Fibroblast of peridontal ligament (primary cell): ENCODE results near the gene SON.

ENCODE experiments used
- DNase-seq: peaks from one replicate; pipeline ENCODE4 v3.0.0-alpha.2; 2010; ENCODE audit errors: extremely low read depth

Gene SON

DNA sequence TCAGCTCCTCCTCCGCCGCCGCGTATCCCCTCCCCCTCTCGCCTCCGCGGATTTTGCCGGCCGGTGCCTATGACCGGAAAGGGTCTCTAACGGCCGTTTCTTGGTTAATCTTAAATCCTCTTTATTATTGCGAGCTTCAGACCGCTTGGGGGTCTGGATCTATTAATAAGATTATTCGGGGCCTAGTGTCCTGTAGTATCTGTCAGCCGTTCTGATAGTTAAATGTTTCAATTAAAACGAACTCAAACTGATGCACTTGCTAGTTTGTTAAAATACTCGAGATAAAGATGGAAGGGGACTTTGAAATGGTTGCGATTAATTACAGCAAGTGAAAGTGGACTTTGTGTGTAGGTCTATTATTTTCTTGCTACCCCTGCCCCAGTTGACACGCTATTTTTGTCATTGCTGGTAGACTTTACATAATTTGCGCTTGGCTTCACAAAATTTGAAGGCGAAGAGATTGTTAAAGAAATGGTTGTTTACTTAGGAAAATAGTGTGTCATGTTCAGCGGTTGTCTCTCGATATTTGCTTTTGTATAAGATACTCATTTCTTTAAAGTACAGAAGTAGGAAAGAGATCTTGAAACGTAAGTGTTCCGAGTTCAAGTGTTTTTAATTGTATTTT lies 779 bp downstream of the SON start:
- no peak for DNase-seq

DNA sequence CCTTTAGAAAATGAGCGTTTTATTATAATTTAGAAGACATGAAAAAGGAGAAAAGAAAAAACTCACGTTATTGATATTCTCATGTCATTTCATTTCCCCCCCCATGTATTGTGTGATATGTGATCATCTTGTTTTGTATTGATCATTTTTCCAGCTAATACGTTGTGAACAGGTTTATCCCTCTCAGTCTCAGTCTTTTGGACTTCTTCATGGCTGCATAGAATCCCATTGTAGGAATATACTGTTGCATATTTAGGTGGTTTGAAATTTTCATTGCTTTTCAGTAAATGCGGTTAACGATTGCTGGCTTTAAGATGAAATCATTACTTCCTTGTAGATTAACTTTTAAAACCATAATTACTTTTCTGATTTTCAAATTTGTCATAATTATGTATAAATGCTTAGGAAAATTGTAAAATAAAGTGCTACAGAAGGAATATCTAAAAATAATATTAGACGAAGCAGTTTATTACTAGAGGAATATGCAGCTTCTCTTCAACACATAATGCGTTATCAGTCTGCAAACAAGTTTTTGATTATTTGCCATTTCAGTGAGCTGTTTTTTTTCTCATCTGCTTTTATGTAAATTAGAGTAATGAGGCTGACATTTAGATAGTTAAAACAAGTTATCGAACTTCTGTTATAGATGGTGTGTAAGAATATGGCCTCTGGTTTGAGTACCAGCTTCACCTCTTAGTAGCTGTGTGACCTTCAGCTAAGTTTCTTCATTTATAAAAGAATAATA lies 1.8 kb downstream of the SON start:
- no peak for DNase-seq

DNA sequence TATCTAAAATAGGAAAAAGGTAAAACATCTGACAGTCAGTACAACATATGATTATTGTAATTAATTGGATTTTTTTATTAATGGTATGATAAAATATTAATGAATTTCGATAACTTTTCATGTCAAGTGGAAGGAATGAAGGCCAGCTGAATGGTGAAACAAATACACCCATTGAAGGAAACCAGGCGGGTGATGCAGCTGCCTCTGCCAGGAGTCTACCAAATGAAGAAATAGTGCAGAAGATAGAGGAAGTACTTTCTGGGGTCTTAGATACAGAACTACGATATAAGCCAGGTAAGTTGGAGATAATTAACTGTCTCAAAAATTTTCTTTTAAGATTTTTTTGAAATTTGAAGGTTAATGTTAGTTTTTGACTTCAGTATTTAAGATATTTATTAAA lies 3.2 kb downstream of the SON start:
- no peak for DNase-seq

DNA sequence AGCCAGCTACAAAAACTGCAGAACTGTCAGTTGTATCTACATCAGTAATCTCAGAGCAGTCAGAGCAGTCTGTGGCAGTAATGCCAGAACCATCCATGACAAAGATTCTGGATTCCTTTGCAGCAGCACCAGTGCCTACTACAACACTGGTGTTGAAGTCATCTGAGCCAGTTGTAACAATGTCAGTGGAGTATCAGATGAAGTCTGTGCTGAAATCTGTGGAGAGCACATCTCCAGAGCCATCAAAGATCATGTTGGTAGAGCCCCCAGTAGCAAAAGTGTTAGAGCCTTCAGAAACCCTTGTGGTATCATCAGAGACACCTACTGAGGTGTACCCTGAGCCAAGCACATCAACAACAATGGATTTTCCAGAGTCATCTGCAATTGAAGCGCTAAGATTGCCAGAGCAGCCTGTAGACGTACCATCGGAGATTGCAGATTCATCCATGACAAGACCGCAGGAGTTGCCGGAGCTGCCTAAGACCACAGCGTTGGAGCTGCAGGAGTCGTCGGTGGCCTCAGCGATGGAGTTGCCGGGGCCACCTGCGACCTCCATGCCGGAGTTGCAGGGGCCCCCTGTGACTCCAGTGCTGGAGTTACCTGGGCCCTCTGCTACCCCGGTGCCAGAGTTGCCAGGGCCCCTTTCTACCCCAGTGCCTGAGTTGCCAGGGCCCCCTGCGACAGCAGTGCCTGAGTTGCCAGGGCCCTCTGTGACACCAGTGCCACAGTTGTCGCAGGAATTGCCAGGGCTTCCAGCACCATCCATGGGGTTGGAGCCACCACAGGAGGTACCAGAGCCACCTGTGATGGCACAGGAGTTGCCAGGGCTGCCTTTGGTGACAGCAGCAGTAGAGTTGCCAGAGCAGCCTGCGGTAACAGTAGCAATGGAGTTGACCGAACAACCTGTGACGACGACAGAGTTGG lies 7.3 kb downstream of the SON start:
- no peak for DNase-seq

DNA sequence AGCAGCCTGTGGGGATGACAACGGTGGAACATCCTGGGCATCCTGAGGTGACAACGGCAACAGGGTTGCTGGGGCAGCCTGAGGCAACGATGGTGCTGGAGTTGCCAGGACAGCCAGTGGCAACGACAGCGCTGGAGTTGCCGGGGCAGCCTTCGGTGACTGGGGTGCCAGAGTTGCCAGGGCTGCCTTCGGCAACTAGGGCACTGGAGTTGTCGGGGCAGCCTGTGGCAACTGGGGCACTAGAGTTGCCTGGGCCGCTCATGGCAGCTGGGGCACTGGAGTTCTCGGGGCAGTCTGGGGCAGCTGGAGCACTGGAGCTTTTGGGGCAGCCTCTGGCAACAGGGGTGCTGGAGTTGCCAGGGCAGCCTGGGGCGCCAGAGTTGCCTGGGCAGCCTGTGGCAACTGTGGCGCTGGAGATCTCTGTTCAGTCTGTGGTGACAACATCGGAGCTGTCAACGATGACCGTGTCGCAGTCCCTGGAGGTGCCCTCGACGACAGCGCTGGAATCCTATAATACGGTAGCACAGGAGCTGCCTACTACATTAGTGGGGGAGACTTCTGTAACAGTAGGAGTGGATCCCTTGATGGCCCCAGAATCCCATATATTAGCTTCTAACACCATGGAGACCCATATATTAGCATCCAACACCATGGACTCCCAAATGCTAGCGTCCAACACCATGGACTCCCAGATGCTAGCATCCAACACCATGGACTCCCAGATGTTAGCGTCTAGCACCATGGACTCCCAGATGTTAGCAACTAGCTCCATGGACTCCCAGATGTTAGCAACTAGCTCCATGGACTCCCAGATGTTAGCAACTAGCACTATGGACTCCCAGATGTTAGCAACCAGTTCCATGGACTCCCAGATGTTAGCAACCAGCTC lies 8.2 kb downstream of the SON start:
- DNase-seq, result no peak

DNA sequence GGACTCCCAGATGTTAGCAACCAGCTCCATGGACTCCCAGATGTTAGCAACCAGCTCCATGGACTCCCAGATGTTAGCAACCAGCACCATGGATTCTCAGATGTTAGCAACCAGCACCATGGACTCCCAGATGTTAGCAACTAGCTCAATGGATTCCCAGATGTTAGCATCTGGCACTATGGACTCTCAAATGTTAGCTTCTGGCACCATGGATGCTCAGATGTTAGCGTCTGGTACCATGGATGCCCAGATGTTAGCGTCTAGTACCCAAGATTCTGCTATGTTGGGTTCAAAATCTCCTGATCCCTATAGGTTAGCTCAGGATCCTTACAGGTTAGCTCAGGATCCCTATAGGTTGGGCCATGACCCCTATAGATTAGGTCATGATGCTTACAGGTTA lies 8.8 kb downstream of the SON start:
- no peak for DNase-seq

DNA sequence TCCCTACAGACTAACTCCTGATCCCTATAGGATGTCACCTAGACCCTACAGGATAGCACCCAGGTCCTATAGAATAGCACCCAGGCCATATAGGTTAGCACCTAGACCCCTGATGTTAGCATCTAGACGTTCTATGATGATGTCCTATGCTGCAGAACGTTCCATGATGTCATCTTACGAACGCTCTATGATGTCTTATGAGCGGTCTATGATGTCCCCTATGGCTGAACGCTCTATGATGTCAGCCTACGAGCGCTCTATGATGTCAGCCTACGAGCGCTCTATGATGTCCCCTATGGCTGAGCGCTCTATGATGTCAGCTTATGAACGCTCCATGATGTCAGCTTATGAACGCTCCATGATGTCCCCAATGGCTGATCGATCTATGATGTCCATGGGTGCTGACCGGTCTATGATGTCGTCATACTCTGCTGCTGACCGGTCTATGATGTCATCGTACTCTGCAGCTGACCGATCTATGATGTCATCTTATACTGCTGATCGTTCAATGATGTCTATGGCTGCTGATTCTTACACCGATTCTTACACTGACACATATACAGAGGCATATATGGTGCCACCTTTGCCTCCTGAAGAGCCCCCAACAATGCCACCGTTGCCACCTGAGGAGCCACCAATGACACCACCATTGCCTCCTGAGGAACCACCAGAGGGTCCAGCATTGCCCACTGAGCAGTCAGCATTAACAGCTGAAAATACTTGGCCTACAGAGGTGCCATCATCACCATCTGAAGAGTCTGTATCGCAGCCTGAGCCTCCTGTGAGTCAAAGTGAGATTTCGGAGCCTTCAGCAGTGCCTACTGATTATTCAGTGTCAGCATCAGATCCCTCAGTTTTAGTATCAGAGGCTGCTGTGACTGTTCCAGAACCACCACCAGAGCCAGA lies 9.5 kb downstream of the SON start:
- DNase-seq, result no peak

DNA sequence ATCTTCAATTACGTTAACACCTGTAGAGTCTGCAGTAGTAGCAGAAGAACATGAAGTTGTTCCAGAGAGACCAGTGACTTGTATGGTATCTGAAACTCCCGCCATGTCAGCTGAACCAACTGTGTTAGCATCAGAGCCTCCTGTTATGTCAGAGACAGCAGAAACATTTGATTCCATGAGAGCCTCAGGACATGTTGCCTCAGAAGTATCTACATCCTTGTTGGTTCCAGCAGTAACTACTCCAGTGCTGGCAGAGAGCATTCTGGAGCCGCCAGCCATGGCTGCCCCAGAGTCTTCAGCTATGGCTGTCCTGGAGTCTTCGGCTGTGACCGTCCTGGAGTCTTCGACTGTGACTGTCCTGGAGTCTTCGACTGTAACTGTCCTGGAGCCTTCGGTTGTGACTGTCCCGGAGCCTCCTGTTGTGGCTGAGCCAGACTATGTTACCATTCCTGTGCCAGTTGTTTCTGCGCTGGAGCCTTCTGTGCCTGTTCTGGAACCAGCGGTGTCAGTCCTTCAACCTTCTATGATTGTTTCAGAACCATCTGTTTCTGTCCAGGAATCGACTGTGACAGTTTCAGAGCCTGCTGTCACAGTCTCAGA lies 10.3 kb downstream of the SON start:
- no peak for DNase-seq

DNA sequence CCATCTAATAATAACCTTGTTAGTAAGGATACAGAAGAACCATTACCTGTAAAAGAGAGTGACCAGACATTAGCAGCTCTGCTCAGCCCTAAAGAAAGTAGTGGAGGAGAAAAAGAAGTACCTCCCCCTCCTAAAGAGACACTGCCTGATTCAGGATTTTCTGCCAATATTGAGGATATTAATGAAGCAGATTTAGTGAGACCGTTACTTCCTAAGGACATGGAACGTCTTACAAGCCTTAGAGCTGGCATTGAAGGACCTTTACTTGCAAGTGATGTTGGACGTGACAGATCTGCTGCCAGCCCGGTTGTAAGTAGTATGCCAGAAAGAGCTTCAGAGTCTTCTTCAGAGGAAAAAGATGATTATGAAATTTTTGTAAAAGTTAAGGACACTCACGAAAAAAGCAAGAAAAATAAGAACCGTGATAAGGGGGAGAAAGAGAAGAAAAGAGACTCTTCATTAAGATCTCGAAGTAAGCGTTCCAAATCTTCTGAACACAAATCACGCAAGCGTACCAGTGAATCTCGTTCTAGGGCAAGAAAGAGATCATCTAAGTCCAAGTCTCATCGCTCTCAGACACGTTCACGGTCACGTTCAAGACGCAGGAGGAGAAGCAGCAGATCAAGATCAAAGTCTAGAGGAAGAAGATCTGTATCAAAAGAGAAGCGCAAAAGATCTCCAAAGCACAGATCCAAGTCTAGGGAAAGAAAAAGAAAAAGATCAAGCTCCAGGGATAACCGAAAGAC lies 11.6 kb downstream of the SON start:
- DNase-seq, result no peak

DNA sequence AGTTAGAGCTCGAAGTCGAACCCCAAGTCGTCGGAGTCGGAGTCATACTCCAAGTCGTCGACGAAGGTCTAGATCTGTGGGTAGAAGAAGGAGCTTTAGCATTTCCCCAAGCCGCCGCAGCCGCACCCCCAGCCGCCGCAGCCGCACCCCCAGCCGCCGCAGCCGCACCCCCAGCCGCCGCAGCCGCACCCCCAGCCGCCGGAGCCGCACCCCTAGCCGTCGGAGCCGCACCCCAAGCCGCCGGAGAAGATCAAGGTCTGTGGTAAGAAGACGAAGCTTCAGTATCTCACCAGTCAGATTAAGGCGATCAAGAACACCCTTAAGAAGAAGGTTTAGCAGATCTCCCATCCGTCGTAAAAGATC lies 12.1 kb downstream of the SON start:
- no peak for DNase-seq

DNA sequence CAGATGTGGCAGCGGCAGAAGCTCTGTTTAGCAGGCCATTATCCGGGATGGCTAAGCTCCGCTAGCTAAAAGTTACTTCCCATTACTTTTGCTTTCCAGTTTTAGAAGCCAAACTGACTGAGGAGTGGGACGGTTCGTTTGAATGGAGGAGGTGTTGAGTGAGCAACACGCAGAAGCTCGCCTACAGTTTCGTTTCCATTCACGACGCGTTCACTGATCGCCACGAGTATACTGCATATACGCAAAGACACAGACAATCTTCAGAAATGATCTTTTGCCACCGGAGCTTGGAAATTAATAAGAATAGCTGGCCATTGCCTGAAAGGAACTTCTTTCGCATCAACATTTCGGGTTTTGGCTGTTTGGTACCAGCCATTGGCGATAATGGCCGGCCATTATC lies 14.6 kb downstream of the SON start:
- no peak for DNase-seq

DNA sequence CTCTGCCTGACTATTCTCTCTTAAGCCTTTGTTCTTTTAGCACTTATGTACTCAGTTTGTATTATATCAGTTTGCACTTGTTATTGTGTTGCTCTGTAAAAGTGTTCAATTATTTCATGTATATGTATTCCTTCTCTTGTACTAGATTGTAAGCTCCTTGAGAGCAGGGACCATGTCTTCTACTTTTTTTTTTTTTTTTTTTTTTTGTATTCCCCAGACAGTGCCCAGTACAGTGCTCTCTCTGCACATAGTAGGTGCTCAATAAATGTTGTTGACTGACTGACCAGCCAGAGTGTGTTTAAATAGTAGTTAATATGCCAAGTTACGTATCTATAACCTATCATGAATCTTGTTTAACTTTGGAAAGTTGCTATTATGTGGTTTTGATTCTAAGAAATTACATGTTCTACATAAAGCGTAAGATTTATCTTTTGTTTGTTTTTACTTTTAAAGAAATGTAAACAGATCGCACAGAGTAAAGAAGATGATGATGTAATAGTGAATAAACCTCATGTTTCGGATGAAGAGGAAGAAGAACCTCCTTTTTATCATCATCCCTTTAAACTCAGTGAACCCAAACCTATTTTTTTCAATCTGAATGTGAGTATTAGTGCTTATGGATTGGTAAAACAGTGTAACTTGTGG lies 16.1 kb downstream of the SON start:
- DNase-seq, result peak; percentile 34

DNA sequence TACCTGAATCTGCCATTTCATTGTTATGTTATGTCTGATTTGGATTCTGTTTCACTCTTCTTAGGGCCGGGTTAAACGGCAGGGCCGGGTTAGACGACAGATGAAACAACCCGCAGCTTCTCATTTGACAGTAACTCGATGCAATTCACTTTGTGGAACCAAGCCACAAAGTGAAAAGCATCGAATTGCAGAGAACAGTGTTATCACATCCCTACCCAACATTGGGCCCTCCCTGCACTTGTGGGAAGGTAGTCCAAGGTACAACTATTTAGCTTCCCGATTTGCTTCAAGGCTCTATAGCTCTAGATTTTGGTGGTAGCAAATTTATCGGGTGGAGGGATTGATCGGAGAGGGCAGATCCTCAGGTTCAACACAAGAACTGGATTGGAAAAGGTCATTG lies 17.0 kb downstream of the SON start:
- no peak for DNase-seq

DNA sequence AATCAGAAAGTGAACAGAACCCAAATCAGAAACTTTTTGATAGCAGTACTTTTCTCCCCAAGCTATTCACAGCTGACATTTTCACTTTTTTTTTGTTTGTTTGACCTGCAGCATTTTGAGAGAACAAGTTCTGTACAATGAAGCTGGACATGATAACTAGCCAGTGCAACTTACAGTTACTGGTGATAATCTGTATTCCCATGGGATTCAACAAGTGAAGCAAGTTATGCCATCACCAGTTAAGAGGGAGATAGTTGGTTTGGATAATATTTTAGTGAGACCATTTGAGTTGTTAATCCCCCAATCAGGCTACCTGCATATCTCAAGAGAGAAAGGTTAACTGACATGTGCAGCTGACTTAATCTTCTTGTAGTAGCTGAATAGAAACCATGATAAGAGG lies 18.1 kb downstream of the SON start:
- DNase-seq, result no peak

DNA sequence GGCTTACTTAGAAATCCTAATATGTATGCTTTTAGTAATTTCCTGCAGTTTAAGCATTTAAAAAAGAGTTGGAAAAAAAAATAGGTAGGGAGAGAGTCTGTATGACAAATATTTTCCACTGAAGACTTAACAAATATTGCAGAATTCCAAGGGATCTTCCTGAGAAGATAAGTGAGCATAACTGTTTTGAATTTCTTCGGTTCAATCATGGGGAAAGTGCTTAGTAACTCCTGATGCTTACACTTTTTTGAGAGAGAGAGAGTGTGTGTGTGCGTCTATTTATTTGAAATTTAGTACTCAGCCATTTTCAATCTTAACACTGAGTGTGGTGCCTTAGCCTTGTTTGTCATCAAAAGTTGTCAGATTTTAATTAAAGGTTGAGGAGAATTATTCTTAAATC lies 18.5 kb downstream of the SON start:
- DNase-seq, result no peak

DNA sequence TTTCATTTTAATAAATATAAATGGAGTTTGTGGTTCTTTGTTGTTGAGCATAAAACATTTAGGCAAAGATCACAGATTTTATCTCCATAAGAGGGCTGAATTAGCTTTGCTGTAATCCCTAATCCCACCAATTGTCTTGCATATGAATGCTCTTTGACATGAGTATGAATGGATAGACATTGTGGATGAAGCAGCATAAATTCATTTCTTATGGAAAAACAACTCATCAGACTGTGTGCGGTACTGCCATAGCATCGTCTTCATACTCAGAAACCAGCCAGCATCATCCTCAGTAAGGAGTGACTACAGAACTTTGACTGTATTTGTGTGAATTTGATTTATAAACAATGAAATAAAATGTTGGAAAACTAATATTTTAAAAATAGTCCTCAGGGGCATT lies 19.6 kb downstream of the SON start:
- no peak for DNase-seq

DNA sequence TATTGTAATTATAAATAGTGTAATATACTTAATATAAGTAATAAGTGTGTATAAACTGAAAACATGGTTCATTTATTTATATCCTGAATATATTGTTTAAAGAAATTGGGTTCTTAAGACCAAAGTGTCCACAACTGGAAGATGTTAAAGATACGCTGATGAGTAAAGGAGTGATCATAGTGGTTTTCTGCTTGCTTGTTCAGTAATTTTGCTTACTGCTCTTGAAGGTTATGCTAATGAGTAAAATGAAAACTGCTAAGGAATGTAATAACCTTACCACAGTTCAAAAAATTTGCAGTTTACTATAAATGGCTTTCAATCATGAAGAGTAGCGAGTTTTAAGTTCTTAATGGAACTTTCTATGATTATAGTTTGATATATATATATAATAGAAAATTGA lies 23.7 kb downstream of the SON start:
- no peak for DNase-seq

DNA sequence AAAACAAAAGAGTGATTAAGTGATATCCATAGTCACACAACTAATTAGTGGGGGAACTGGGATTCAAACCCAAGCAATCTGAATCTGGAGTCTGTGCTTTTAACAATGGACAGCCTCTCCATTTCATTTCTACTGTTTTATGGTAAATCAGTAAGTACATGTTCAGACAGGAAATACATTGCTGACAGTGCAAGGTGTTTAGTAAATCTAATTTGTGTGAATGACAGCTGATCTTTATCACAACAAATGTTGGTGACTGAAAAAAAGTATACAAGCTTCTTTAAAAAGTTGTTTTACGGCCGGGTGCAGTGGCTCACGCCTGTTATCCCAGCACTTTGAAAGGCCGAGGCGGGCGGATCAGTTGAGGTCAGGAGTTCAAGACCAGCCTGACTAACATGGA lies 25.1 kb downstream of the SON start:
- no peak for DNase-seq

DNA sequence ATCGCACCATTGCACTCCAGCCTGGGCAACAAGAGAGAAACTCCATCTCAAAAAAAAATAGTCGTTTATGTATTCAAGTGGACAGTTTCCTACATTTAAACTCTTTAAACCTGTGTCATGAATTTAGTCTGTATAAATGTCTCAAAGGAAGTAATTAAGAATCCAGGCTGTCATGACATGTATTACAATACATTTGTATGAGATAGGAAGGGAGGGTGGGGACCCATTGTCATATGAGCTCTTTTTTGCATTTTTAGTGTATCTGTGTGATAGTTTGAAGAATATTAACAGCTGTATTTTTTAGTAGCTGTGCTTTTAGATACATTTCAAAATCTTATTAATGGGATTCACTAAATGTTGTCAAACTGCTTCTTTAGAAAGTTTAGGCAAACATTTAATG lies 25.6 kb downstream of the SON start:
- DNase-seq, result no peak
